H9 (cell line): Measurements from ENCODE around the gene SEMA4A. TPM values are rescaled to one million over a fixed set of nuclear protein-coding genes. Genes with fewer than 3 reads are reported as not detected.

Experiments
- DNase-seq: peaks from one replicate; pipeline ENCODE4 v3.0.0-alpha.2; 2017
- H2AFZ ChIP-seq: one replicate; pipeline ENCODE4 v1.6.1; 2013; ENCODE audit warnings: mild to moderate bottlenecking, low read length, control low read depth, moderate library complexity
- H2AK5ac ChIP-seq: 2 replicates; pipeline ENCODE4 v1.6.1; 2013; ENCODE audit warnings: low read length, control low read depth, mixed read lengths; ENCODE audit not compliant: insufficient read length
- H2BK120ac ChIP-seq: one replicate; pipeline ENCODE4 v1.6.1; 2013; ENCODE audit warnings: low read depth, mild to moderate bottlenecking, low read length, control low read depth, inconsistent platforms; ENCODE audit not compliant: poor library complexity, severe bottlenecking
- H2BK12ac ChIP-seq: 2 replicates; pipeline ENCODE4 v1.6.1; 2013; ENCODE audit warnings: low read length, control low read depth, mixed read lengths, low read depth; ENCODE audit not compliant: insufficient read length
- H2BK15ac ChIP-seq: 2 replicates; pipeline ENCODE4 v1.6.1; 2013; ENCODE audit warnings: low read depth, low read length, control low read depth
- H2BK20ac ChIP-seq: one replicate; pipeline ENCODE4 v1.6.1; 2013; ENCODE audit warnings: low read depth, mild to moderate bottlenecking, low read length, control low read depth, inconsistent platforms; ENCODE audit not compliant: poor library complexity, severe bottlenecking
- H2BK5ac ChIP-seq: 2 replicates; pipeline ENCODE4 v1.6.1; 2013; ENCODE audit warnings: low read length, control low read depth, mixed read lengths; ENCODE audit not compliant: insufficient read length
- H3K14ac ChIP-seq: 2 replicates; pipeline ENCODE4 v1.6.1; 2013; ENCODE audit warnings: low read length, control low read depth; ENCODE audit not compliant: insufficient read depth
- H3K18ac ChIP-seq: 2 replicates; pipeline ENCODE4 v1.6.1; 2013; ENCODE audit warnings: low read depth, mild to moderate bottlenecking, mixed read lengths, low read length, control low read depth; ENCODE audit not compliant: insufficient read length
- H3K23ac ChIP-seq: 2 replicates; pipeline ENCODE4 v1.6.1; 2013; ENCODE audit warnings: low read length, control low read depth, mixed read lengths, low read depth; ENCODE audit not compliant: insufficient read length
- H3K23me2 ChIP-seq: 2 replicates; pipeline ENCODE4 v1.6.1; 2013; ENCODE audit warnings: low read depth, mild to moderate bottlenecking, mixed read lengths, low read length, control low read depth; ENCODE audit not compliant: insufficient read length, poor library complexity, severe bottlenecking
- H3K27ac ChIP-seq: 2 replicates; pipeline ENCODE4 v1.5.1; 2013; ENCODE audit warnings: low read length, control low read depth, mixed read lengths, low read depth; ENCODE audit not compliant: insufficient read length
- H3K27me3 ChIP-seq: 2 replicates; pipeline ENCODE4 v1.6.1; 2013; ENCODE audit warnings: low read length, control low read depth, inconsistent platforms; ENCODE audit not compliant: insufficient read depth
- H3K4ac ChIP-seq: 2 replicates; pipeline ENCODE4 v1.6.1; 2013; ENCODE audit warnings: low read depth, mild to moderate bottlenecking, control low read depth, inconsistent platforms, low read length, moderate library complexity
- H3K4me1 ChIP-seq: 2 replicates; pipeline ENCODE4 v1.6.1; 2013; ENCODE audit warnings: low read length, control low read depth, inconsistent platforms; ENCODE audit not compliant: insufficient read depth
- H3K4me2 ChIP-seq: 2 replicates; pipeline ENCODE4 v1.6.1; 2013; ENCODE audit warnings: low read length, control low read depth, mixed read lengths; ENCODE audit not compliant: insufficient read length, insufficient read depth
- H3K56ac ChIP-seq: 2 replicates; pipeline ENCODE4 v1.6.1; 2013; ENCODE audit warnings: low read depth, mild to moderate bottlenecking, mixed read lengths, low read length, control low read depth; ENCODE audit not compliant: insufficient read length
- H3K79me1 ChIP-seq: 2 replicates; pipeline ENCODE4 v1.6.1; 2013; ENCODE audit warnings: low read depth, mild to moderate bottlenecking, moderate library complexity, low read length, control low read depth, inconsistent platforms; ENCODE audit not compliant: insufficient read depth, poor library complexity, severe bottlenecking
- H3K79me2 ChIP-seq: 2 replicates; pipeline ENCODE4 v1.6.1; 2013; ENCODE audit warnings: low read length, control low read depth, inconsistent platforms; ENCODE audit not compliant: insufficient read depth
- H3K9ac ChIP-seq: 2 replicates; pipeline ENCODE4 v1.6.1; 2013; ENCODE audit warnings: low read length, control low read depth, mixed read lengths; ENCODE audit not compliant: insufficient read length; ENCODE audit errors: extremely low read depth
- H3K9me3 ChIP-seq: one replicate; pipeline ENCODE4 v1.6.1; 2013; ENCODE audit warnings: low read depth, low read length, inconsistent platforms; ENCODE audit not compliant: control insufficient read depth
- H3T11ph ChIP-seq: one replicate; pipeline ENCODE4 v1.6.1; 2013; ENCODE audit warnings: mild to moderate bottlenecking, low read length, control low read depth, inconsistent platforms
- H4K20me1 ChIP-seq: one replicate; pipeline ENCODE4 v1.6.1; 2013; ENCODE audit not compliant: control insufficient read depth, insufficient read length, insufficient read depth
- H4K5ac ChIP-seq: 2 replicates; pipeline ENCODE4 v1.6.1; 2013; ENCODE audit warnings: low read depth, mild to moderate bottlenecking, mixed read lengths, low read length, control low read depth; ENCODE audit not compliant: insufficient read length
- H4K8ac ChIP-seq: replicated peaks from 2 replicates; pipeline ENCODE4 v1.6.1; 2013; ENCODE audit warnings: low read length, control low read depth, mixed read lengths, low read depth; ENCODE audit not compliant: insufficient read length
- H4K91ac ChIP-seq: 2 replicates; pipeline ENCODE4 v1.6.1; 2013; ENCODE audit warnings: low read depth, mild to moderate bottlenecking, moderate library complexity, mixed read lengths, low read length, control low read depth; ENCODE audit not compliant: insufficient read length
- H3K27ac Mint-ChIP-seq, 3 experiments: 2 replicates in 2 of 3; 3 replicates in 1 of 3; pipeline ENCODE4 v1.8.0; 2020 to 2021; ENCODE audit warnings: mixed read lengths in 3 of 3, mild to moderate bottlenecking in 1 of 3, moderate library complexity in 1 of 3
- H3K27me3 Mint-ChIP-seq: 2 replicates; pipeline ENCODE4 v1.8.0; 2021; ENCODE audit warnings: low read depth, mild to moderate bottlenecking, moderate library complexity, mixed read lengths
- H3K36me3 Mint-ChIP-seq, 3 experiments: 2 replicates in 2 of 3; 3 replicates in 1 of 3; pipeline ENCODE4 v1.8.0; 2020 to 2021; ENCODE audit warnings: low read depth in 3 of 3, mixed read lengths in 3 of 3; ENCODE audit not compliant: insufficient read depth in 1 of 3
- H3K4me1 Mint-ChIP-seq, 2 experiments: 2 replicates each; pipeline ENCODE4 v1.8.0; 2020; ENCODE audit warnings: mixed read lengths in 2 of 2
- H3K4me3 Mint-ChIP-seq, 2 experiments: 2 replicates in 1 of 2; 3 replicates in 1 of 2; pipeline ENCODE4 v1.8.0; 2020 to 2021; ENCODE audit warnings: mild to moderate bottlenecking in 2 of 2, mixed read lengths in 2 of 2, moderate library complexity in 1 of 2
- H3K9me3 Mint-ChIP-seq, 2 experiments: 2 replicates in 1 of 2; 3 replicates in 1 of 2; pipeline ENCODE4 v1.8.0; 2020; ENCODE audit warnings: mild to moderate bottlenecking in 2 of 2, mixed read lengths in 2 of 2, moderate library complexity in 1 of 2
- CTCF ChIP-seq: fragments of 200-600 bp; sonication (generic); conservative IDR thresholded peaks from 3 replicates; pipeline ENCODE4 v1.8.0; 2021; ENCODE audit warnings: antibody characterized with exemption, mild to moderate bottlenecking
- WGBS: extraction: QIAGEN DNeasy Blood & Tissue Kit; methylation state at CpG from one replicate; pipeline ENCODE4 v1.1.7; 2013; ENCODE audit warnings: missing lambda C conversion rate, low lambda C conversion rate, mixed read lengths; ENCODE audit not compliant: insufficient read length; ENCODE audit errors: extremely low coverage; 5-methylcytosine and 5-hydroxymethylcytosine counted together
- total RNA-seq: library from RNA; stranded (reverse); gene quantifications from 2 replicates; pipeline ENCODE4 v1.2.1, GENCODE V29; 2021

Gene SEMA4A
- total RNA-seq, 1 experiment from 2014 or later = 11.1 TPM

DNA sequence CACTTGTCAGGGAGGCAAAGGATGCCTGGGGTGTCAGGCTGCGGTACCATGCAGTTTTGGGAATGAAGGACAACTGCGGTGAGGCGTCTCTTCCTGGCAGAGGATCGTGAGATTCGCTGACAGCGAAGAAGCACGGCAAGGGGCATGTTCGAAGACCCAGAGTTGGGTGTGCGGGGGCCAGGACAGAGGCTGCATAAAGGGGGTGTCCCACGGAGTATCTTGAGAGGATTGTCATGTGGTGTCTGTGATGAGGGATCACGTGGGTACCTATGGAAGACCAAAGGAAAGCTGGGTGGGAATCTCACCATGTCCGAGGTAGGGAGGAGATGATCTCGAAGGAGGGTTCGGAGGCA is 40.9 kb downstream of the SEMA4A start:
- Mint-ChIP-seq H3K27ac (peak overlapping the region; percentile 54 to 98 (median 86); a peak in 6 of 7 replicates), H3K4me3 (peak overlapping the region; percentile 95 to 100), H3K36me3 (peaks cover 0 to 32% (median 18%) of the 10 kb centered on the region in 3 experiments; a peak in 6 of 7 replicates), H3K27me3 (no peaks in the 10 kb centered on the region; the same call in 1 of the 2 replicates), H3K4me1 (peaks cover 31 to 43% of the 10 kb centered on the region in 2 experiments), H3K9me3 (peaks cover 6 to 7% of the 10 kb centered on the region in 2 experiments; a peak in 4 of 5 replicates)
- Histone ChIP-seq H3K4me2 (peak overlapping the region; percentile 89), H3K9me3 (peaks cover under 1% of the 10 kb centered on the region), H2AFZ (no peak overlapping the region), H3K27ac (no peak overlapping the region), H3K9ac (peak overlapping the region; percentile 68), H3K4ac (no peak overlapping the region), H3T11ph (no peak overlapping the region), H3K14ac (no peak overlapping the region), H3K18ac (no peak overlapping the region), H4K5ac (no peak overlapping the region), H3K23ac (no peak overlapping the region), H4K91ac (no peak overlapping the region), H3K27me3 (no peaks in the 10 kb centered on the region), H2BK15ac (no peak overlapping the region), H3K4me1 (peaks cover 10% of the 10 kb centered on the region; the same call in 1 of the 2 replicates), H2AK5ac (no peak overlapping the region), H3K23me2 (peaks cover 11% of the 10 kb centered on the region), H3K56ac (no peak overlapping the region), H3K79me2 (peaks cover 20% of the 10 kb centered on the region; the same call in 1 of the 2 replicates), H2BK120ac (no peak overlapping the region), H3K79me1 (peaks cover 11% of the 10 kb centered on the region), H4K8ac (no peak overlapping the region), H2BK20ac (no peak overlapping the region), H2BK5ac (no peak overlapping the region), H4K20me1 (no peaks in the 10 kb centered on the region), H2BK12ac (no peak overlapping the region)
- no peak for DNase-seq
- WGBS = no CpG with 5 or more reads among the region's 14 CpGs
- TF ChIP-seq CTCF = no peak
